GM18868 (cell line): ENCODE data around the gene SNX30.

Experiments used
- ATAC-seq: cut with Tn5 transposase; IDR thresholded peaks from one replicate; pipeline ENCODE4 v1.9.1; 2021; ENCODE audit warnings: mild to moderate bottlenecking, moderate library complexity; ENCODE audit not compliant: unreplicated experiment

Gene SNX30

DNA sequence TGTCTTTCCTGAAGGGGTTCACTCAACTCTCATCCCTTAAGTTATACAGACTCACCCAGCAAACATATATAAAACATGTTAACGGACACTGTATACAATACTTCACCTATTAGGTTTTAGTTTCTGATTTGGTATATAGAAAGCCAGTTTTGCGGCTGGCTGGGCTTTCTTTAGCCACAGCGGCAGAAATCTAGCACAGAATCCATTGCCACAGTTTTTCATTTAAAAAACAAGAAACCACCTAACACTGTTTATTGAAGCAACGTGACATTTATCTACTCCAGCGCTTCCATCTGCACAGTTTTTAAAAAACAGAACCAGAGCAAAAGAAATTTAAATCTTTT is 67.3 kb downstream of the SNX30 start:
- ATAC-seq, result no peak

DNA sequence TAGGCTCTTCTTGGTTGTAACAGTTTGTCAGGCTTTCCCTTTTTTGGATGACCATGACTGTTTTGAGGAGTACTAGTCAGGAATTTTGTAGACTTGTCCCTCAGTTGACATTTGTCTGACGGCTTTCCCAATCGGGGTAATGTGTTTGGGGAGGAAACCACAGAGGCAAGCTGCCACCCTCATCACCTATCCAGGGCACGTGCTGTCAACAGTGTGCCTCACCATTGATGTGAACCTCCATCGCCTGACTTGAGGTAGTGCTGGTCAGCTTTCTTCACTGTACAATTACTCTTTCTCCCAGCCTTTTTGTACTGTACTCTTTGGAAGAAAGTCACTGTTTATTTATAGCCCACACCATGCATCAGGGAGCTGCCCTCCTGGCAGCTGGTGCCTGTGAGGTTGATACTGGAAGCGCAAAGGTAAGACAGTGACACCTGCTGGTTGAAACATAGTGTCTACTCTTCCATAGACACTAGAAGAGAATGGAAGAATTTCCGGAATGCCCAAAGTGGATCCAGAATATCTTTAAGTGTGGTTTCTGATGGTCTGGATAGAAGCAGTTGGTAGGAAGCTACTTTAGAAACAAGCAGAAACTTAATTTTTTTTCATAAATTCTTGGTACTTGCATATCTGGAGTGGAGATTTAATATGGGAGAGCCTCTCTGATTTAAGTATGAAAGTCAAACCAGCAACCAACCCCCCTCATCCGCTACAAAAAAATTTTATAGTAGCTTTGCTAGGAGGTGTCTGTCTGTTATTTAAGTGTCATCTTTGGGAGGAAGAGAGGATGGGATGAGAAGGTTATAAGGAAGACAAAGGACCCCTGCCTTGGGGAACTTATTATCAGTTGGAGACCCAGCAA is 69.3 kb downstream of the SNX30 start:
- ATAC-seq, result peak; percentile 72

DNA sequence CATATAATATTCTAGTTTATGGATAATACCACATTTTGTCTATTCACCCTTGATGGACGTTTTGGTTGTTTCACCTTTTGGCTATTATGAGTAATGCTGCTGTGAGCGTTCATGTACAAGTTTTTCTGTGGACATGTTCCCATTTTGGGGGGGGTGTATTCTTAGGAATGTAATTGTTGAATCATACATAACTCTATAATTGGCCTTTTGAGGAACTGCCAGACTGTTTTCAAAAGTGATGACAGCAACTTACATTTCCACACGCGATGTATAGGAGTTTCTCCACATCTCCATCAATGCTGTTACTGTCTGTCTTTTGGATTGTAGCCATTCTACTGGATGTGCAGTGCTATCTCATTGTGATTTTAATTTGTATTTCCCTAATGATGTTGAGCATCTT is 70.3 kb downstream of the SNX30 start:
- ATAC-seq, result no peak

DNA sequence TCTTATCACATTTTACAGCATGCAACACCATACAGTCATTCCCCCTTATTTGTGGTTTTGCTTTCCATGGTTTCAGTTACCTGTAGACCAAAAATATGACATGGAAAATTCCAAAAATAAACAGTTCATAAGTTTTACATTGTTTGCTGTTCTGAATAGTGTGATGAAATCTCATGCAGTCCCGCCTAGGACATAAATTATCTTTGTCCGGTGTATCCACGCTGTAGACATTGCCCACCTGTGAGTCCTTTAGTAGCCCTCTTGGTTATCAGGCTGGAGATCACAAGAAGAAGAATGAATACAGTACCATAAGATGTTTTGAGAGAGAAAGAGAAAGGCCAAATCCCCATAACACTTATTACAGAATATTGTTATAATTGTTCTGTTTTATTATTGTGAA is 72.1 kb downstream of the SNX30 start:
- no peak for ATAC-seq

DNA sequence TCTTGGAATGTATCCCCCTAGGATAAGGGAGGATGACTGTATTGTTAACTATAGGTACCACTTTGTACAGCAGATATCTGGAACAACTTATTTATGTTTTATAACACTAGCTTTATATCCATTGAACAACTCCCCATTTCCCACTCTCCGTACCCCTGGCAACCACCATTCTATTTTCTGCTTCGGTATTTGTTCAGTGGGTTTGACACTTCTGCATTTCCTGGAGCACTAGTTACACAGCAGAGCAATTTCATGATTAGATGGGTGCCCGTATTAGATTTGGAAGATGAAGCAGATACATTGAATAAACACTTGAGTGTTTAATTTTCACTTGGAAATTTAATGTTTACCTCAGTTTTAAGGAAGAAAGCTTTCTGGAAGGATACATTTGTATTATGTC is 72.7 kb downstream of the SNX30 start:
- ATAC-seq, result no peak

DNA sequence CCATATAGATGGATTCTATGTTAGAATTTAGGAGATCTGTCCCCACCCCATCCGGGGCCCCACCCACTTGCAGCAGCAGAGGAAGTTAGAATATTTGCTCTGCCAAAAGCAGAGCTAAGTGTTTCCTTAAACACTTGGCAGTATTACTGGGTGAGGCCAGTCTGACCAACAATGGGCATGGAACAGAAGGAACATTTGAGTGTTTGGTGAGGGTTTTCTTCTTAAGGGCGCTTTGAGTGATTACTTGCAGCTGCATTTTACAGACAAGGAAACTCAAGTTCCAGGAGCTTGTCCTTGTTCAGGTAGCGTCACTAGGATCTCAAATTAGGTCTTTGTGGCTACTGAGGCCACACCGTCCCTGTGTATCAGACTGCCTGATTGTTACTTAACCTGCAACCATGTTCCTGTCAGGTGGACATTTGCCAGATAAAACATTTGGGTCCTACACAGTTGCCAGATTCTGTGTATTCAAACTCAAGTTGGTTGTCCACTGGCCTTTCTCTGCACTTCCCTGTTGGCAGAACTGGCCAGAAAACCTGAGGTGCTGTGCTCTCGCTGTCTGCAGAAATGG is 80.8 kb downstream of the SNX30 start:
- ATAC-seq, result no peak

DNA sequence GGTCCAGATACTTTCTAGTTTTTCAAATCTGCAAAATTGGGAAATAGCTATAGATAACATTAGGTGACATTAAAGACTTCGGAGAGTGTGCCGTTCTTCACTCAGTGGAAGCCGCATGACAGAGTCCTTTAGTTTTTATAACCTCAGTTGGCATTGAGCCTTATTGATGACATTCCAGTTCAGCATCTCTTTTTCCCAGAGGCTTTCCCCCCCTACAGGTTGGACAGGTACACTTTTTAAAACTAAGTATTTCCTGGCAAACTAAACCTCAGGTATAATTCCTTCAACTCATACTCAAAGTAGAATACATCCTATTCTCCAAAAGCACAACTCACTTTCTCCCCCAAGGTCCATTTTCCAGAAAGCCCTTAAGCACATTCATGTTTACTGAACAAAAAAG is 81.4 kb downstream of the SNX30 start:
- no peak for ATAC-seq

DNA sequence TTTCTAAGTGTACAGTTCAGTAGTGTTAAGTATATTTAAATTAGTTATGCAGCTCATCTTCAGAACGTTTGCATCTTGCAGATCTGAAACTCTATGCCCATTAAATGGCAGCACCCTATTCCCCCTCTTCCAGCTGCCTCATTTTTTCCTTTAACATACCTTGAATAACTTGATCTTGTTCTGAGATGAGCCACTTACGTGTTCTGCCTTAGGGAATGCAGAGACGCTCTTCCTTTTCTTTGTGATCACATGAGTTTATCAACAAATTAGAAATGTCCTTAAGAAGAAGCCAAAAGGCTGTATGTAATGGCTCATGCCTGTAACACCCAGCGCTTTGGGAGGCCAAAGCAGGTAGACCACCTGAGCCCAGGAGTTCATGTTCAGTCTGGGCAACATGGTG is 82.5 kb downstream of the SNX30 start:
- no peak for ATAC-seq

DNA sequence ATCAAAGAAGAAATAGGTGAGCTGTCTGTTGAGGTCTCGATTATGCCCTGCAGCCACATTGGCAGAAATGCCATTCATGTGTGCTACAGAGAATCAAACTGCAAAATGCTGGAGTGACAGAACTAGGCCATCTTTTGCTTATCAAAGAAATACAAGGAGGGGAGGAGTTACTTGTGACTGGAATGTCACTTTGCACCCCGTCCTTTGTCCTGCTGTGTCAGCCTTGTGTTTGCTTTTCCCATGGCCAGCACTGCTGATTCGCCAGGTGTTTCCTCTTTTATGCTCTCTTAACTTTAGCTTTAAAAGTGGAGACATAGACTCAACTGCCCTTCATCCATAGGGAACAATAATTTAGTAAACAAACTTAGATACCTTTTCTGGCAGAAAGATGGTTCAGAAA is 85.8 kb downstream of the SNX30 start:
- ATAC-seq, result no peak

DNA sequence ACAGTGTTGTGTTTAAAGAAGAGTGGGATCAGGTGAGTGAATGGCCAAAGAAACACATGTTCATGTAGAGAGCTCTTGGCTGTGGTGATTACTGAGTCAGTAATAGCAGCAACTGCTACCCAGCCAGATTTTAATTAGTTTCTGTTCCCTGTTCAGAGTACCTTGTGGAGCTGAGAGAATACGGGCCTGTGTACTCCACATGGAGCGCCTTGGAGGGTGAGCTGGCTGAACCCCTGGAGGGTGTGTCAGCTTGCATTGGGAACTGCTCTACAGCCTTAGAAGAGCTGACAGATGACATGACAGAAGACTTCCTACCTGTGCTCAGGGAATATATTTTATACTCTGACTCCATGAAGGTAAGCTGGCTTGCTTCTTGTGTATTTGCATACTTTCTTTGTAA is 87.8 kb downstream of the SNX30 start:
- no peak for ATAC-seq

DNA sequence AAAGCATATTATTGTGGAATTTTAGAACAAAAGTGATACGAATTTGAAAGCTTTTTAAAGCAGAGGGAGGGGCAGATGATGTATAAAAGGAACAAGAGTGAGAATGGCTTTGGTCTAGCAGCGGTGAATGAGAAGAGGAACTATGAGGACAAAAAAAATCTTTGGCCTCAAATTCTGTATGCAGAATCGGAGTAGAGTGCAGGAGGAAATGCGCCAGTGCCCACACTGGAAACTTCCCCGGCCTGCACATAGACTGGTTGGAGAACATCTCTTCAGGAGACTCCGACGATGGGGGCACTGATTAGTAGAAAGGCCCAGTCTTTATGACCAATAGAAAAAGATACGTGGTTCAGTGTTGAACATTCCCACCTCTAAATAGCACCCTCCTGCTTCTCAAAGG is 88.8 kb downstream of the SNX30 start:
- ATAC-seq, result peak; percentile 50

DNA sequence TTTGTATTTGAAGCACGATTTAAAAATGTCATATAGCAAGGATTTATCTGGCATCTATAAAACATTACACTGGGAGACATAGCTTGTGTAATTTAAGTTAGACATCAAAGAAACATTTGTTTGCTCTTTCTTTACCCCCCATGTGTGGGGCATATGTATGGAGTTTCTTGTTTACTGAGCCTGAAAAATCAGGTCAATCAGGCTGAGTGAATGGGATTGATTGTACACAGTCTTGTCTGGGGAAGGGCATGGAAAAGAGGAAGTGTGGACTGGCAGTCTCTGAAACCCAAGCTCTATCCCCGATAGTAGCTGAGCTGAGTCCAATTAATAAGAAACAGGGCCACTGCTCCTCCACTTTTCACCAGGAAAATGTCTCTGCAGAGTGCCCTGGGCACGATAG is 90.7 kb downstream of the SNX30 start:
- no peak for ATAC-seq

DNA sequence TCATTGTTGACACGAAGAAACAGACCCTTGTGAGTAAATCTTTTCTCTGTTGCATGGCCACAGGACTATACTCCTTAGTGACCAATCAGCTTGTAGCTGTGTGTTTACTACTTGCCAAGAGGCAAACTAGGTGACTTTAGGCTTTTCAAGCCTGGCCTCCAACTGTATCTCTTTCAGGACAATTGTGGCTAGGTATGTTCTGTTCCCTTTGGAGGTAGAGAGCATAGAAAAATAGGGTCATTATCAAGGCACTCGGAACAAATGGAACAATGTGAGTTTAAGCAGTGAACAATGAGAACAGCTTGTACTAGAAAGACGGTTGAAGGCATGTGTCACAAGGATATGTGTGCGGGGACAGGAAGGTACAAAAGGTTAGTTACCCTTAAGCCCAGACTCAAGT is 92.0 kb downstream of the SNX30 start:
- ATAC-seq, result no peak

DNA sequence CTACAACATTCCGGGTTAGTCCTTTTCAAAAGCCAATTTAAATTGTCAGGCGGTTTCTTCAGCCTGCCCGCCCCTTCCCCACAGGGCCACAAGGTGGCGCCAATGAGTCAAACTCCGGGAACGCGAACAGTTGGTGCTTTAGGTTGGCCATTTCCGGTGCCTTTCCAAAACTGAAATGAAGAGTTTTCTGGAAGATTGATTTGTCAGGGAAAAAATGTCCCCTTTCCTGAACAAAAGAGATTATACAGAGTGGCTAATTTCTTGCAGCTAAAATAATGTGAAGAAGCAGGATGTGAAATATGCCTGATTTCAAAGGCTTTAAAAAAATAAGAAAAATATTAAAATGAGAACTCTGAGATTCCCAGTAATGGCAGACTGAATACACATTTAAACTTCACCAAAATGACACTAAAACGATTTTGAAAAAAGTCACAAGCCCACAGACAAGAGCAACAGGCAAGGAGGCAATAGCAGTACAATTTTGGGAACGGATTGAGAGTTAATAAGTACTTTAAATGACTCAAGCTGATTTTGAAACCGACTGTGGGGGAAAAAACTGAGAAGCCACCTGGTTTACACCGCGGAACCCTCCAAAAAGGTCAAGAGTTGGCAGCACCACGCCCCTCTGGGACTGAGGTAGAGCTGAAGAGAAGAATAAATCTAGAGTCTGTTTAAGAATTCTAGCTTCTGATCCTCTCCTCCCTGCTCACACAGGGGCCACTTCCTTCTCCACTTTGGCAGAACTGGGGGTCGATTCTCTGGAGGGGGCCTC is 94.4 kb downstream of the SNX30 start:
- peak; percentile 74 for ATAC-seq

DNA sequence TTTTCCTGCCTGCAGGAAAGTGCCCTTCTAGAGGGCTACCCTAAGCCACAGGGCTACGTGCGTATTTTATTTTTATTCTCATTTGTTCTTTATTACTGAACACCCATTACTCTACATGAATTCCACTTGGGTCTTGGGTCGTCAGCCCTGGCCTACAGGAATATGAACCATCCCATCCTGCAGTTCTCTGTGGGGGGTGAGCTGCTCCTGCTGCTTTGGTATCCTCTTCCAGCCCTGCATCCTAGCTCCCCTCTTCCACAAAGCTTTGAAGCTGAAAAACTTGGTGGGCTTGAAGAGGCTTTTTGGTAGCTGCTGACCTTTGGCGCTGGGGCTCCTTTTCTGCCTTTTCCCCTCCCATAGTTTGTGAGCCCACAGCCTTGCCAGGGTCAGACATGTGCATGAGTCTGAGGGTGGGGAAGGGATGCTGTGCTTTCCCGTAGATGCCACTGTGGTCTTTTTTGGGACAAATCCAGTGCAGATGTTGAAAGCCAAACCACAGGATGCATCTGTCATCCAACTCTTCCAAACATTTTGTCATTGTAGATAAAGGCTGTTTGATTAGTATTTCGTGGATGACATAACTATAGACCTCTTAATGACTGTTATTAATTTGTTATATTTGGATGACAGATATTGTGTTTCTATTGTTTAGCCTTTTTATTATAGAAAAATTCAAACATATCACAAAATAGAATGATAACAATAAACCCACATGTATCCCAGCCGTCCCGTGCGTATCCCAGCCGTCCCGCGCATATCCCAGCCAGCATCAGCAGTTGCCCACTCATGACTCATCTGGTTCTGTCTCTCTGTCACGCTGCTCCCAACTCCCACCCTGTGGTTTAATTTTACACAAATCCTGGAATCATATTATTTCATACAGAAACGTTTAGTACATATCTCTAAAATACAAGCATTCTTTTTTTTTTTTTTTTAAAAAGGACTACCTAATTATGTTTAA is 96.2 kb downstream of the SNX30 start:
- no peak for ATAC-seq

DNA sequence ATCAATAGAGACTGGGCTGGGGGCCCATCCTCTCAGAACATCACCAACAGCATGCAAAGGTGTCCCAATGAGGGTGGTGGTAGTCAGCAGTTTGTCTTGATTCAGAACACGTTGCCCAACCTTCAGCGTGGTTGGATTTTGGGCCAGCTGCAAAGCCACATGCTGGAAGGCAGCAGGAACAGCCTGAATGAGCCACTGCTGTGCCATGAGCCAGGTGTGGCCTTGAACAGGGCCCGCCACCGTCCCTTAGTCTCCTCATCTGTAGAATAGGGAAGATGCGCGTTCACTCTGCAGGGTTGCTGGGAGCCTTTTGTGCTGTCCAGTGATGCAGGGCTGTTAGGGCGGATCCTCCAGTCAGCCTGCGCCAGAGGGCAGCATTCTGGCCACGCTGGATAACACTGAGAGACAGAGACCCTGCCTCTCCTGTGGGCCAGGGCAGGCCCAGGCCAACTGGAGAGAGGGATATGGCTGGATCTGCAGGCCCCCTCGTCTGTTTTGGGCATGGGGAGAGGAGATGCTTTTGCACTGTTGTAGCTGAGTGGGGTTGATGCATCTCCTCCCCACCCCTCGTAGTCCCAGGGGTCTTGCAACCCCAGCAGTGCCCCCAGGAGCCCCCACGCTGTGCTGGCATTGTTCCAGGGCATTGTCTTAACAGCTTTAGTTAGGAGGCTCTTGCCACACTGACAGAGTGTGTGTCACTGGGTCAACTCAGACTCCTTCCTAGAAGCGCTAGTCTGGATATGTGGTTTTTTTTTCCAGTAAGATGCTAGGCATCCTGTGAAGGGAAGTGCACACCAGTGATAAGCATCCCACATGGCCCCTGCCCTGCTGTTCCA is 98.0 kb downstream of the SNX30 start:
- no peak for ATAC-seq

DNA sequence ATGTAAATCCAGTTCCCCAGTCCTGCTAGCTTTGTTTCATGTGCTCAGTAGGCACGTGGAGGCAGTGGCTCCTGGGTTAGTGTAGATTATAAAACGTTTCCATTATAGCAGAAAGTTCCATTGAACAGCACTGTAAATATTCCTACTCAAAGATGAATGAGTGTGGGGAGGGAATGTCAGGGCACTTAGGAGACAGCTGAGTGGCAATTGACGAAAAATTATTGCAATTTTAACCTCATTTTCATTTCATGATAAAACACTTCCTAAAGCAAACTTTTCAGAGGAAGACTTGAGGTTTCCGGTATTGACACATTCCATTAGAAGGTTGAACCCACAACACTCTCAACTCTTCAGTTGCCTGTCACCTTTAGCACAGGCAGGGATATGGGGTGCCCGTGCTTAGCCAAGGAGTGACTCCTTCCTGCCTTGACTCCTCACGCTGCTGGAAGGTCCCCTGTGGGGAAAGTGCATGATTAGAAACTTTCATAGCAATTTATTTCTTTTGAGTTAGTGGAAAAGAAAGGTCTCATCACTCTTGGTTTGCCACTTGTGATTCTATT is 98.9 kb downstream of the SNX30 start:
- no peak for ATAC-seq

DNA sequence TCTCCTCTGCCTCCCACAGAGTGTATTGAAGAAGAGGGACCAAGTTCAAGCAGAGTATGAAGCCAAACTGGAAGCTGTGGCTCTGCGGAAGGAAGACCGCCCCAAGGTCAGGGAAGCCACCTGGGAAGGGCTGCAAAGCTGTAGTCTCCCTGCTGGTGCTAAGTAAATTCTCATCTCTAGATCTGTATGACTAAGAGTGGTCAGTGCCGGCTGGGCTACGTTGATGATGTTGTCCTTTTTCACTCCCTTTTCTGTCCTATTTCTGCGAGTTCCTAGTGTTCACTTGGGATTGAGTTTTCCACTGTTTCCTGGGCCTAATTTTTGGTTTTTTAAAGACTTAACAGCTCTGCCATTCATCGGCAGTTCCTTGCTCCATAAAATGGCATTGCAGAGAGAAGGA is 100.3 kb downstream of the SNX30 start:
- no peak for ATAC-seq

DNA sequence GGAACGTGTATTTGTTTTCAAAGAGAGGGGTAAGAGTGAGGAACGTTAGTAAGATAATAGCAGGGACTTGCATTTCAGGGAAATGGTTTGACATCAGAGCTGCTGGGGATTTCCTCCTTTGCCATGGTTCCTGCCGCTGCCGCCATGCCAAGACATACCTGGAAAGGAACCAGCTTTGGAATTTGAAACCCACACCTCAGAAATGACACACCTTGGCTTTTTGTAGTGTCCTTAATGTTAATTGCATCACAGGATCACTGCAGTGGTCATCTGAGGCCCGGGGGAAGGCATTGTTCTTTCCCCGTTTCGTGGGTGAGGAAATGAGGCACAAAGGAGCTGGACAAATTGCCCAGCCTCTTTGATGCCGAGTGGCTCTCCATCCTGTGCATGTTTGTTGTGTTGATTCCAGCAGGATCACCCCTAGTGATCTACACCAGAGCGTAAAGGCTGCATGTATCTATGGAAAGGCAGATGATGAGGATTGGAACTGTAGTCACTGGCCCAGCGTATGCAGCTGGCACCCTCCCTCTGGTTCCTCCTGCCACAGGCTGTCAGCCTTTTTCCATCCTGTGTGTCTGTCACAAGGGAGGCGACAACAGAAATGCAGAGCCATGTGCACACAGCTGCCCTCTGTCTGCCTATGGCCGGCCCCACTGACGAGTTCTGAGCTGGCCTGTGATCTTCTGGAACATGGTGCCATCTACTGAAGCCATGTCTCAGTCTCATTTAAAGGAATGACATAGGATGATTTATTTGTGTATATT is 102.4 kb downstream of the SNX30 start:
- no peak for ATAC-seq
